ENCODE results near the gene ATP5PO. TPM values are rescaled to one million over a fixed set of nuclear protein-coding genes. Genes with fewer than 3 reads are reported as not detected.
A peak's percentile ranks its signal among the peaks of the same experiment; 100 is the strongest.

The ATP5PO gene
- total RNA-seq, 1 experiment from 2014 or later = 232 TPM

DNA sequence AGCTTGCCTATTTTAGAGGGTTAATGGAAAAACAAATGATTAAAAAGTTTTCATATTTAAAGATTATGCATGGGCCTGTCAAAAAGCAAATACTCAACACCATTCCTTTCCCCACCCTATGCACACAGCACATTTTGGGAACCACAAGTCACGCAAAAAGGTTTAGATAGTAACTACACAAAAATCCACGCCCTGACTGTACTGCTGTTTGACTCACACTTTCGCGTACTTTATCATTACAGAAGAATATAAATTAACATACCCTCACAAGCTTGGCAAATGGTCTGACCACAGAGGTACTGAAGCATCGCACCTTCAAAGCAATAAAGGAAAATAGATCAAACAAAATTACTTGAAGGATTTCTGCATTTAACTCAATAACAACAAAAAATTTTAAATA is 1.4 kb downstream of the ATP5PO start:
- H3K9me3 ChIP-seq = no peaks in the 10 kb centered on the region
- 0 out of 2 replicates have a peak, but pooled peaks cover 6% of the 10 kb centered on the region for H3K4me1 ChIP-seq
- CTCF ChIA-PET = no interaction called here
- POLR2A ChIA-PET = interaction anchor here (0.6 kb wide), 1 partner anchor 34 kb away, joined by 4 read pairs; no protein-coding TSS in a partner anchor
- Mint-ChIP-seq H3K9me3 (ENCODE audit: unreplicated experiment) (no peaks in the 10 kb centered on the region), H3K4me3 (ENCODE audit: unreplicated experiment) (peak overlapping the region; percentile 96), H3K27ac (ENCODE audit: unreplicated experiment) (no peak overlapping the region), H3K27me3 (ENCODE audit: insufficient read depth, unreplicated experiment) (no peaks in the 10 kb centered on the region), H3K36me3 (ENCODE audit: insufficient read depth, unreplicated experiment) (peaks cover 42% of the 10 kb centered on the region), H3K4me1 (ENCODE audit: low read depth, unreplicated experiment) (peaks cover 6% of the 10 kb centered on the region)
- peak overlapping the region; percentile 78 for H3K4me3 ChIP-seq (ENCODE audit: low read depth, low read length)
- TF ChIP-seq, protein P1, sequence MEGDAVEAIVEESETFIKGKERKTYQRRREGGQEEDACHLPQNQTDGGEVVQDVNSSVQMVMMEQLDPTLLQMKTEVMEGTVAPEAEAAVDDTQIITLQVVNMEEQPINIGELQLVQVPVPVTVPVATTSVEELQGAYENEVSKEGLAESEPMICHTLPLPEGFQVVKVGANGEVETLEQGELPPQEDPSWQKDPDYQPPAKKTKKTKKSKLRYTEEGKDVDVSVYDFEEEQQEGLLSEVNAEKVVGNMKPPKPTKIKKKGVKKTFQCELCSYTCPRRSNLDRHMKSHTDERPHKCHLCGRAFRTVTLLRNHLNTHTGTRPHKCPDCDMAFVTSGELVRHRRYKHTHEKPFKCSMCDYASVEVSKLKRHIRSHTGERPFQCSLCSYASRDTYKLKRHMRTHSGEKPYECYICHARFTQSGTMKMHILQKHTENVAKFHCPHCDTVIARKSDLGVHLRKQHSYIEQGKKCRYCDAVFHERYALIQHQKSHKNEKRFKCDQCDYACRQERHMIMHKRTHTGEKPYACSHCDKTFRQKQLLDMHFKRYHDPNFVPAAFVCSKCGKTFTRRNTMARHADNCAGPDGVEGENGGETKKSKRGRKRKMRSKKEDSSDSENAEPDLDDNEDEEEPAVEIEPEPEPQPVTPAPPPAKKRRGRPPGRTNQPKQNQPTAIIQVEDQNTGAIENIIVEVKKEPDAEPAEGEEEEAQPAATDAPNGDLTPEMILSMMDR (IDR thresholded peaks at IDR 0.05; ENCODE audit: insufficient read depth in 1 of 2, low read depth in 1 of 2, low read length in 1 of 2, severe bottlenecking in 1 of 2, unreplicated experiment in 1 of 2) = no peak
- BruUV-seq (replicated peaks) = no TSS peak
- peaks cover 1% of the 10 kb centered on the region; the same call in 1 of the 2 replicates for H3K36me3 ChIP-seq (ENCODE audit: control insufficient read depth, insufficient read depth, low read length)
- no peaks in the 10 kb centered on the region for H3K27me3 ChIP-seq (replicated peaks; ENCODE audit: control insufficient read depth, insufficient read depth, low read length)
- intact Hi-C loops (cut with micrococcal nuclease; ENCODE audit: unreplicated experiment) = no loop called here
- DNase-seq = no peak

DNA sequence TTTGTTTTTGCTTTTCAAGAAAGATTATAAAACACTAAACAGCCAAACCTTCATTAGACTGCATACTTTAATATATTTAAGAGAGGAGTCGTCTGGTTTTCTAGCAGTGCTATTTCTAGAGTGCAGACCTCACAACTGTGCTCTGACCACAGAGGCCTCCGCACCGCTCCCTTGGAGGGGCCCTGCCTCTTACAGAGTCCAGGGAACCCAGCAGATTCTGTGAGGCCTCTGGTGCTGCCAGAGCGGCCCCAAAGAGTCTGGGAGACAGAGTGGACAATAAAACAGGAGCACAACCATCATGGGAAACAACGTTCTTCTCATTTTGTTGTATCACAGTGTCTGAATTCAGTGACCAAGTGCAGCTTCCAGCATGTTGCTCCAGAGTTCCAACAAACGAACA is 5.8 kb downstream of the ATP5PO start:
- ChIA-PET CTCF (no interaction called here), POLR2A (no interaction called here)
- no peaks in the 10 kb centered on the region for H3K4me1 Mint-ChIP-seq (ENCODE audit: low read depth, unreplicated experiment)
- no peak overlapping the region for H3K27ac Mint-ChIP-seq (ENCODE audit: unreplicated experiment)
- 0 out of 2 replicates have a peak, but pooled peaks cover 5% of the 10 kb centered on the region for H3K4me1 ChIP-seq
- peaks cover 1% of the 10 kb centered on the region; the same call in 1 of the 2 replicates for H3K36me3 ChIP-seq (ENCODE audit: control insufficient read depth, insufficient read depth, low read length)
- peaks cover 79% of the 10 kb centered on the region for H3K36me3 Mint-ChIP-seq (ENCODE audit: insufficient read depth, unreplicated experiment)
- H3K27me3 ChIP-seq (replicated peaks; ENCODE audit: control insufficient read depth, insufficient read depth, low read length) = no peaks in the 10 kb centered on the region
- H3K4me3 Mint-ChIP-seq (ENCODE audit: unreplicated experiment) = no peak overlapping the region
- DNase-seq = no peak
- no peaks in the 10 kb centered on the region for H3K9me3 ChIP-seq
- TF ChIP-seq, protein P1 (IDR thresholded peaks at IDR 0.05; ENCODE audit: insufficient read depth in 1 of 2, low read depth in 1 of 2, low read length in 1 of 2, severe bottlenecking in 1 of 2, unreplicated experiment in 1 of 2) = no peak
- intact Hi-C loops (cut with micrococcal nuclease; ENCODE audit: unreplicated experiment) = no loop called here
- no peak overlapping the region for H3K4me3 ChIP-seq (ENCODE audit: low read depth, low read length)
- BruUV-seq (replicated peaks) = no TSS peak
- no peaks in the 10 kb centered on the region for H3K9me3 Mint-ChIP-seq (ENCODE audit: unreplicated experiment)
- H3K27me3 Mint-ChIP-seq (ENCODE audit: insufficient read depth, unreplicated experiment) = no peaks in the 10 kb centered on the region

DNA sequence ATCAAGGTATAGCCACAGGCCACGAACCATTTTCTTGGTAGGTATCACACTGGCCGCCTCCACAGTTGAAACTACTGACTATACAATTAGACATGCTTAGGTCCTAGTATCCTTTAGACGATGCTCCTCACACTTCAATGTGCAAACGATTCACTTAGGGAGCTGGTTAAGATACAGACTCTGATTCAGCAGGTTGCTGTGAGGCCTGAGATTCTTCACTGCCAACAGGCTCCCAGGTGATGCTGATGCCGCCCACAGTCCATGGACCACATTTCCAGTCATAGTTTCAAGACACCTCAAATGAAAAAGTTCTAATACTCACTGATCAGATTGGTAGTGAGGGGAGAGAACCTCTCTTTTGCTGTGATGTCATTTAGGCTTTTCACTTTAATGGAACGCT is 6.8 kb downstream of the ATP5PO start:
- no peaks in the 10 kb centered on the region for H3K27me3 ChIP-seq (replicated peaks; ENCODE audit: control insufficient read depth, insufficient read depth, low read length)
- Mint-ChIP-seq H3K27ac (ENCODE audit: unreplicated experiment) (no peak overlapping the region), H3K27me3 (ENCODE audit: insufficient read depth, unreplicated experiment) (no peaks in the 10 kb centered on the region), H3K4me3 (ENCODE audit: unreplicated experiment) (no peak overlapping the region), H3K36me3 (ENCODE audit: insufficient read depth, unreplicated experiment) (peaks cover 88% of the 10 kb centered on the region), H3K9me3 (ENCODE audit: unreplicated experiment) (no peaks in the 10 kb centered on the region), H3K4me1 (ENCODE audit: low read depth, unreplicated experiment) (no peaks in the 10 kb centered on the region)
- no peak for DNase-seq
- ChIA-PET POLR2A (no interaction called here), CTCF (no interaction called here)
- intact Hi-C loops (cut with micrococcal nuclease; ENCODE audit: unreplicated experiment) = no loop called here
- no peaks in the 10 kb centered on the region for H3K9me3 ChIP-seq
- H3K36me3 ChIP-seq (ENCODE audit: control insufficient read depth, insufficient read depth, low read length) = peaks cover 1% of the 10 kb centered on the region; the same call in 1 of the 2 replicates
- BruUV-seq (replicated peaks) = no TSS peak
- H3K4me3 ChIP-seq (ENCODE audit: low read depth, low read length) = no peak overlapping the region
- TF ChIP-seq, protein P1 (IDR thresholded peaks at IDR 0.05; ENCODE audit: insufficient read depth in 1 of 2, low read depth in 1 of 2, low read length in 1 of 2, severe bottlenecking in 1 of 2, unreplicated experiment in 1 of 2) = no peak
- no peaks in the 10 kb centered on the region for H3K4me1 ChIP-seq

All from Caco-2 (cell line).